Left renal cortex interstitium (tissue), 4 donors: ENCODE data around the gene LRCH1. TPM values are rescaled to one million over a fixed set of nuclear protein-coding genes. Genes with fewer than 3 reads are reported as not detected.
"Not testable (repeated sequence)": the region's sequence is repeated elsewhere in the genome, so short reads cannot be mapped to it uniquely, and the experiment has no call there.

Source experiments
- DNase-seq, 4 donors: peaks; one replicate each; pipeline ENCODE4 v3.0.0-alpha.2; 2013; ENCODE audit warnings: low read depth in 4 of 4, low spot score in 2 of 4, missing footprints in 1 of 4
- polyA plus RNA-seq, 4 donors: library from polyadenylated mRNA; unstranded; fragments of 120-200 nt; gene quantifications; one replicate each; pipeline ENCODE4 v1.2.1, GENCODE V29; 2013; ENCODE audit not compliant: insufficient read length in 4 of 4

LRCH1 gene
- 10 to 100 TPM; 29.8 to 35.1 (median 32.3) TPM for polyA plus RNA-seq

- DNase-seq, result peak in 2 of 4 donors; percentile 52 to 73
These were observed at the start of gene LRCH1 for GRCh38 chr13:46552889-46553520. TSS of gene LRCH1 (plus strand) at chr13:46553170. CDS start at chr13:46553397, 227 bp downstream.

- DNase-seq, result no peak
These were observed 48.9 kb upstream of the LRCH1 start for GRCh38 chr13:46504036-46504435.

GRCh38 chr13:46507981-46508380 is 45.0 kb upstream of the LRCH1 start:
- no peak for DNase-seq

- DNase-seq, result no peak
These were observed 43.0 kb upstream of the LRCH1 start for GRCh38 chr13:46509981-46510380.

GRCh38 chr13:46515803-46516202 is 37.2 kb upstream of the LRCH1 start:
- no peak for DNase-seq

GRCh38 chr13:46516599-46517338 is 36.2 kb upstream of the LRCH1 start:
- no peak for DNase-seq

GRCh38 chr13:46517748-46518147 is 35.2 kb upstream of the LRCH1 start:
- DNase-seq, result not testable (repeated sequence)

- DNase-seq, result no peak
These were observed 33.8 kb upstream of the LRCH1 start for GRCh38 chr13:46519182-46519581.

GRCh38 chr13:46520166-46520565 is 32.8 kb upstream of the LRCH1 start:
- DNase-seq, result no peak

- no peak for DNase-seq
These were observed 31.5 kb upstream of the LRCH1 start for GRCh38 chr13:46521486-46521885.

GRCh38 chr13:46521921-46522747 is 30.8 kb upstream of the LRCH1 start:
- no peak for DNase-seq

GRCh38 chr13:46522748-46523030 is 30.3 kb upstream of the LRCH1 start:
- DNase-seq, result no peak

GRCh38 chr13:46523972-46524752 is 28.8 kb upstream of the LRCH1 start:
- DNase-seq, result no peak

GRCh38 chr13:46526100-46526735 is 26.8 kb upstream of the LRCH1 start:
- no peak for DNase-seq

GRCh38 chr13:46526740-46527139 is 26.2 kb upstream of the LRCH1 start:
- no peak for DNase-seq

- no peak for DNase-seq
These were observed 25.7 kb upstream of the LRCH1 start for GRCh38 chr13:46527237-46527636.

GRCh38 chr13:46529216-46529919 is 23.6 kb upstream of the LRCH1 start:
- no peak for DNase-seq

- DNase-seq, result no peak
These were observed 22.7 kb upstream of the LRCH1 start for GRCh38 chr13:46530084-46530935.

GRCh38 chr13:46531953-46532352 is 21.0 kb upstream of the LRCH1 start:
- DNase-seq, result no peak
